ENCODE measurements around the gene RAB12.
"Not testable (repeated sequence)": the region's sequence is repeated elsewhere in the genome, so short reads cannot be mapped to it uniquely, and the experiment has no call there.

RAB12 gene

GRCh38 chr18:8608795-8609658 is at the start of gene RAB12:
TSS of gene RAB12 (plus strand) at chr18:8609437. CDS start at chr18:8609440, 3 bp downstream.
- Mint-ChIP-seq H3K9me3 (no peaks in the 10 kb centered on the region), H3K27ac (peak within 1 kb of the TSS; percentile 99), H3K4me1 (peaks cover 56% of the 10 kb centered on the region), H3K36me3 (peaks cover 5% of the 10 kb centered on the region), H3K27me3 (peaks cover 2% of the 10 kb centered on the region), H3K4me3 (peak within 1 kb of the TSS; percentile 97)

DNA sequence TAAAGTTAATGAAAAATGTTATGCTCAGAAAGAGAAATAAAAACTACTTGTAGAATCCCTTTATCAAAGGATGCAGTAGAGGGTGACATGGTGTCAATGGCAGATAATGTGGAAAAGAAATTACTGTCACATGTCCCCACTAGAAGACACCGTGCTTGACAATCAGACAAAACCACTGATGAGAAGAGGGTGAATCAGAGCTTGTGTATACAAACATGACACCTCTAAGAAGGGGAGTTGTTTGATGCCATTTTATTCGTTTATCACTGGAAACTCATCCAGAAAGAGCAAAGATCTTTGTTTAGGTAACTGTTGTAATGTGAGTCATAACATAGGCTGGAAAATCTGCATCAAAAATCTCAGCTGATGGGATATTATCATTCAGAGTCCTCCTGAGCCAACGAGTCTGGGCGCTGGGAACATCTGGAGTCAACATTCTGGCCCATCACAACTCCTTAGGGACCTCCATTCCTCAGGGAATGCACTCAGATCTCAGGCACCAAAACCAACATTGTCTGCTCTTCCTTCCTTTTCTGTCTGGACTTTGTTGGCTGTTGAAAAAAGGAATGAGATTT is 49.5 kb upstream of the RAB12 start:
- Mint-ChIP-seq H3K4me3 (no peak overlapping the region), H3K27me3 (peaks cover 2% of the 10 kb centered on the region), H3K27ac (no peak overlapping the region), H3K36me3 (no peaks in the 10 kb centered on the region), H3K4me1 (no peaks in the 10 kb centered on the region), H3K9me3 (no peaks in the 10 kb centered on the region)

GRCh38 chr18:8561123-8561910 is 47.9 kb upstream of the RAB12 start:
- H3K27ac Mint-ChIP-seq = no peak overlapping the region
- H3K9me3 Mint-ChIP-seq = no peaks in the 10 kb centered on the region
- H3K4me3 Mint-ChIP-seq = no peak overlapping the region
- no peaks in the 10 kb centered on the region for H3K36me3 Mint-ChIP-seq
- H3K4me1 Mint-ChIP-seq = no peaks in the 10 kb centered on the region
- peaks cover 2% of the 10 kb centered on the region for H3K27me3 Mint-ChIP-seq

DNA sequence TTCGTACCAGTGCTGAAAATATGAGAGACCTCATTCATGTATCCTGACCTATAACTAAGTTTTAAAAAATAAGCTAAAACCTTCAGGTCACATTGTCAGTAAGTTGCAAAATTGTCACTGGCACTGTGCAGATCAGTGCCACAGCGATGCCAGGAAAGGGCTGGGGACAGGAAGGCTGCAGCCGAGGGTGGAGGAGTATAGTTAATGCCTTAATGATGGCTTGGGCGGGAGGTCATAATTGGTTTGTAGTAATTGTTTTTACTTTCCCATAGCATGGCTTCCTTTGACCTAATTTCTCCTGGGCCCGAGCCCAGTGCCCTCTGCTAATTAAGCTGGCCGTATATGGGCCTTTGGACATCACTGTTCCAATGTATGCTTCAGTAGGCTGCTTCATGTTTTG is 47.2 kb upstream of the RAB12 start:
- no peak overlapping the region for H3K4me3 Mint-ChIP-seq
- H3K27me3 Mint-ChIP-seq = peaks cover 2% of the 10 kb centered on the region
- no peak overlapping the region for H3K27ac Mint-ChIP-seq
- no peaks in the 10 kb centered on the region for H3K36me3 Mint-ChIP-seq
- H3K4me1 Mint-ChIP-seq = no peaks in the 10 kb centered on the region
- no peaks in the 10 kb centered on the region for H3K9me3 Mint-ChIP-seq

GRCh38 chr18:8562919-8563318 is 46.3 kb upstream of the RAB12 start:
- H3K36me3 Mint-ChIP-seq = no peaks in the 10 kb centered on the region
- H3K27me3 Mint-ChIP-seq = peaks cover 2% of the 10 kb centered on the region
- H3K27ac Mint-ChIP-seq = no peak overlapping the region
- no peak overlapping the region for H3K4me3 Mint-ChIP-seq
- H3K4me1 Mint-ChIP-seq = no peaks in the 10 kb centered on the region
- no peaks in the 10 kb centered on the region for H3K9me3 Mint-ChIP-seq

DNA sequence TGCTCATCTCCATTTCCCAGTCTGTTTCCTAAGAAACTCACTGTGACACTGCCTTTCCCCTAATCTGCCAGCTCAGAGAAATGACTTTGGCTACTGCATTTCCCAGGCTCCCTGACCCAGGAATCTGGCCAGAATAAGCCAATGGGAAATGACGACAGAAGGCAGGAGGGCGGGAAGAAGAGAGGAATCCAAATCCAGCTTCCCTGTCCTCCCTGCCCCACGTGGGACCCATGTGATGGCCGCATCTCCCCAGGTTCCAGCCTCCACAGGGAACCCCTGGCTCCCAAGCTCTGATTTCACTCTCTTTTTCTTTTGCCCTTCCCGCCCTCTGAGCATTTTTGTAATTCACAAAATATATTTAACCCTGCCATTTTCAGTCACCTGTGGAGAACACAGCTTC is 37.8 kb upstream of the RAB12 start:
- Mint-ChIP-seq H3K27ac (no peak overlapping the region), H3K9me3 (no peaks in the 10 kb centered on the region), H3K36me3 (no peaks in the 10 kb centered on the region), H3K27me3 (peaks cover 8% of the 10 kb centered on the region), H3K4me3 (no peak overlapping the region), H3K4me1 (no peaks in the 10 kb centered on the region)

GRCh38 chr18:8573766-8574165 is 35.5 kb upstream of the RAB12 start:
- peaks cover 13% of the 10 kb centered on the region for H3K27me3 Mint-ChIP-seq
- not testable (repeated sequence) for H3K36me3 Mint-ChIP-seq, H3K27ac Mint-ChIP-seq, H3K4me3 Mint-ChIP-seq, H3K9me3 Mint-ChIP-seq, H3K4me1 Mint-ChIP-seq

GRCh38 chr18:8584798-8585197 is 24.4 kb upstream of the RAB12 start:
- peaks cover under 1% of the 10 kb centered on the region for H3K9me3 Mint-ChIP-seq
- H3K27me3 Mint-ChIP-seq = peaks cover 8% of the 10 kb centered on the region
- H3K4me1 Mint-ChIP-seq = no peaks in the 10 kb centered on the region
- H3K27ac Mint-ChIP-seq = no peak overlapping the region
- H3K36me3 Mint-ChIP-seq = no peaks in the 10 kb centered on the region
- H3K4me3 Mint-ChIP-seq = no peak overlapping the region

DNA sequence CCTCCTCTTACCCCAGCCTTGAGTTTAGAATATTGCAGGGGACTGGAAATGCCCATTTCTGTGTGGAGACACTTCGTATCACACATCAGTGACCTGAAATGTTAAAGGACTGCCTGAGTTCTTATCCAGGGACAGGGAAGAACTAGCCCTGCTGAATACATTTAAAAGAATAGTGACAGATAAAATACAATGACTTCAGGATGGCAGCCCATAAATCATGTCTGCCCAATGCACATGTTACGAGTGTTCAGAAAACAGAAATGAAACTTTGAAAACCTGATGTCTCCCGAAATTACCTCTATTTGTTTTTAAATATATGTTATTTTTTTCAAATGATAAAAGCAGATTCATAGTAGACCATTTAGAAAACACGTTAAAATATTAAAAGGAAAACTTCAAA is 22.3 kb upstream of the RAB12 start:
- H3K27me3 Mint-ChIP-seq = peaks cover 5% of the 10 kb centered on the region
- no peak overlapping the region for H3K4me3 Mint-ChIP-seq
- no peaks in the 10 kb centered on the region for H3K4me1 Mint-ChIP-seq
- H3K36me3 Mint-ChIP-seq = peaks cover 2% of the 10 kb centered on the region
- H3K27ac Mint-ChIP-seq = no peak overlapping the region
- H3K9me3 Mint-ChIP-seq = peaks cover 7% of the 10 kb centered on the region

GRCh38 chr18:8595445-8595844 is 13.8 kb upstream of the RAB12 start:
- no peaks in the 10 kb centered on the region for H3K4me1 Mint-ChIP-seq
- no peak overlapping the region for H3K4me3 Mint-ChIP-seq
- H3K27me3 Mint-ChIP-seq = no peaks in the 10 kb centered on the region
- H3K9me3 Mint-ChIP-seq = no peaks in the 10 kb centered on the region
- no peak overlapping the region for H3K27ac Mint-ChIP-seq
- no peaks in the 10 kb centered on the region for H3K36me3 Mint-ChIP-seq

- no peaks in the 10 kb centered on the region for H3K36me3 Mint-ChIP-seq
- no peak overlapping the region for H3K4me3 Mint-ChIP-seq
- H3K9me3 Mint-ChIP-seq = no peaks in the 10 kb centered on the region
- no peak overlapping the region for H3K27ac Mint-ChIP-seq
- peaks cover 6% of the 10 kb centered on the region for H3K4me1 Mint-ChIP-seq
- H3K27me3 Mint-ChIP-seq = peaks cover 13% of the 10 kb centered on the region
Measured at GRCh38 chr18:8601277-8602032, 7.8 kb upstream of the RAB12 start.

DNA sequence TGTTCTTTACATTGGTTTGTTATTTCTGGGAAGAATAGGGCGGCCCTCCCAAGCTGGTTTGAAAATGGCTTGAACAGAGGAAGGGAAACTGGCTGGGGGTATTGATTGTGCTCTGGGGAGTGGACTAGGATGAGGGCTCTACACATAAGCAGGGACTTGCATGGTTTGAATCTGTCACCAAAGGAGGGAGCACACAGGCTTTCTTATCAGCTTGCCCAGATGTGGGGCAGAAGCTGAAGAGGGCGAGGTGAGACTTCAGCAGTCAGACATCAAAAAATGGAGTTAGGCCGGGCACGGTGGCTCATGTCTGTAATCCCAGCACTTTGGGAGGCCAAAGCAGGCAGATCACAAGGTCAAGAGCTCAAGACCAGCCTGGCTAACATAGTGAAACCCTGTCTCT is 7.2 kb upstream of the RAB12 start:
- peaks cover 6% of the 10 kb centered on the region for H3K4me1 Mint-ChIP-seq
- H3K27me3 Mint-ChIP-seq = peaks cover 13% of the 10 kb centered on the region
- no peaks in the 10 kb centered on the region for H3K9me3 Mint-ChIP-seq
- H3K4me3 Mint-ChIP-seq = no peak overlapping the region
- H3K27ac Mint-ChIP-seq = no peak overlapping the region
- H3K36me3 Mint-ChIP-seq = no peaks in the 10 kb centered on the region

DNA sequence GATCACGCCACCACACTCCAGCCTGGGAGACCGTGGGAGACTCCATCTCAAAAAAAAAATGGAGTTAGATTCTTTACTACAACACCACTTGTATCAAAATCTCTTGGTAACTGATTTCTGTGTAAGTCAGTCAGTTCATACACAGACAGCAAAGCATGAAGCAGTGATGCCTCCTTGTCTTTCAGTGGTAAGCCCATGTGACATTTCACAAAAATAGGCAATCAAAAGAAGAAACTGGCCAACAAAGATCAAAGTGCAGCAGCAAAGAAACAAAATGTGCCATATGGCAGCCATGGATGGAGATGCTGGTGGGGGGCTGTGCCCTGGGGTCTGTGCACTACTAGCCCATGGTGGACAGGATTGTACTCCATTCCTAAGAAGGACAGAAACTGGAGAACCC is 6.7 kb upstream of the RAB12 start:
- no peaks in the 10 kb centered on the region for H3K9me3 Mint-ChIP-seq
- no peak overlapping the region for H3K27ac Mint-ChIP-seq
- no peaks in the 10 kb centered on the region for H3K36me3 Mint-ChIP-seq
- no peak overlapping the region for H3K4me3 Mint-ChIP-seq
- peaks cover 13% of the 10 kb centered on the region for H3K27me3 Mint-ChIP-seq
- H3K4me1 Mint-ChIP-seq = peaks cover 8% of the 10 kb centered on the region

- Mint-ChIP-seq H3K4me3 (peak overlapping the region; percentile 34), H3K9me3 (no peaks in the 10 kb centered on the region), H3K4me1 (peaks cover 22% of the 10 kb centered on the region), H3K27ac (no peak overlapping the region), H3K36me3 (no peaks in the 10 kb centered on the region), H3K27me3 (peaks cover 13% of the 10 kb centered on the region)
Measured at GRCh38 chr18:8603663-8604520, 5.3 kb upstream of the RAB12 start.

DNA sequence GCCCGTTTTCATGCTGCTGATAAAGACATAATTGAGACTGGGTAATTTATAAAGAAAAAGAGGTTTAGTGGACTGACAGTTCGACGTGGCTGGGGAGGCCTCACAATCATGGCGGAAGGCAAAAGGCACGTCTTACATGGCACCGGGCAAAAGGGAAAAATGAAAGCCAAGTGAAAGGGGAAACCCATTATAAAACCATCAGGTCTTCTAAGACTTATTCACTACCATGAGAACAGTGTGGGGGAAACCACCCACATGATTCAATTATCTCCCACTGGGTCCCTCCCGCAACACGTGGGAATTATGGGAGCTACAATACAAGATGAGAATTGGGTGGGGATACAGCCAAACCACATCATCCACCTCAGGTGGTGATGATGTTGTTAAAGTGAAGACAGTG is 3.3 kb upstream of the RAB12 start:
- Mint-ChIP-seq H3K4me3 (no peak overlapping the region), H3K36me3 (peaks cover 2% of the 10 kb centered on the region), H3K27ac (no peak overlapping the region), H3K9me3 (no peaks in the 10 kb centered on the region), H3K4me1 (peaks cover 30% of the 10 kb centered on the region), H3K27me3 (peaks cover 13% of the 10 kb centered on the region)

All from activated naive CD4-positive, alpha-beta T cell treated with anti-CD3 and anti-CD28 coated beads, Interleukin-2, amount 50 U/mL, for 24 hours (primary cell).